Measurements from ENCODE around the gene TFB1M.
"Not testable (repeated sequence)": the region's sequence is repeated elsewhere in the genome, so short reads cannot be mapped to it uniquely, and the experiment has no call there.

The TFB1M gene

GRCh38 chr6:155272353-155273232, 41.7 kb downstream of the TFB1M start:
- Histone ChIP-seq H3K36me3 (ENCODE audit: control insufficient read depth, insufficient read depth, low read length) (peaks cover 7% of the 10 kb centered on the region; the same call in 1 of the 2 replicates), H3K27me3 (replicated peaks; ENCODE audit: control insufficient read depth, insufficient read depth, low read length) (no peaks in the 10 kb centered on the region), H3K4me3 (replicated peaks; ENCODE audit: low read depth, low read length) (no peak overlapping the region)
- no peak for DNase-seq (ENCODE audit: extremely low read depth, insufficient read length)
- TF ChIP-seq, protein P1, sequence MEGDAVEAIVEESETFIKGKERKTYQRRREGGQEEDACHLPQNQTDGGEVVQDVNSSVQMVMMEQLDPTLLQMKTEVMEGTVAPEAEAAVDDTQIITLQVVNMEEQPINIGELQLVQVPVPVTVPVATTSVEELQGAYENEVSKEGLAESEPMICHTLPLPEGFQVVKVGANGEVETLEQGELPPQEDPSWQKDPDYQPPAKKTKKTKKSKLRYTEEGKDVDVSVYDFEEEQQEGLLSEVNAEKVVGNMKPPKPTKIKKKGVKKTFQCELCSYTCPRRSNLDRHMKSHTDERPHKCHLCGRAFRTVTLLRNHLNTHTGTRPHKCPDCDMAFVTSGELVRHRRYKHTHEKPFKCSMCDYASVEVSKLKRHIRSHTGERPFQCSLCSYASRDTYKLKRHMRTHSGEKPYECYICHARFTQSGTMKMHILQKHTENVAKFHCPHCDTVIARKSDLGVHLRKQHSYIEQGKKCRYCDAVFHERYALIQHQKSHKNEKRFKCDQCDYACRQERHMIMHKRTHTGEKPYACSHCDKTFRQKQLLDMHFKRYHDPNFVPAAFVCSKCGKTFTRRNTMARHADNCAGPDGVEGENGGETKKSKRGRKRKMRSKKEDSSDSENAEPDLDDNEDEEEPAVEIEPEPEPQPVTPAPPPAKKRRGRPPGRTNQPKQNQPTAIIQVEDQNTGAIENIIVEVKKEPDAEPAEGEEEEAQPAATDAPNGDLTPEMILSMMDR (IDR thresholded peaks at IDR 0.05; ENCODE audit: insufficient read depth, low read length, poor library complexity, severe bottlenecking): no peak

DNA sequence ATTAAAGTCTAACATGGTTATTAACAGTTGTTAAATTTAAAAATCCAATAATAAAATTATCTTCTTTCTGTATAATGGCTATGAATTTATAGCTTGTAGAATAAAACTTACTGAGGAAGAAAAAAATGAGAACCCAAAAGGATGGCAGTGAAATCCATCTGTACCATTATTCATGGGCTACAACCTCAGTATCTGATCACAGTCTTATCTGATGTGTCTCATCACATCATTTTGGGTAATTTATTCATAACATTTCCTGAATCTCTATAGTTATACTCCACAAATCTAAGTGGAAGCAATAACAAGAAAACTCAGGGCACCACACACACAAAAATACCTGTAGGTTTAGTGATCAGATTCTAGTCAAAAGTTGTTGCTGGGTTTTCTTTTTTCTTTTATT, 43.1 kb downstream of the TFB1M start:
- H3K27me3 ChIP-seq (replicated peaks; ENCODE audit: control insufficient read depth, insufficient read depth, low read length): no peaks in the 10 kb centered on the region
- peaks cover 7% of the 10 kb centered on the region for H3K36me3 ChIP-seq (ENCODE audit: control insufficient read depth, insufficient read depth, low read length)
- TF ChIP-seq, protein P1 (IDR thresholded peaks at IDR 0.05; ENCODE audit: insufficient read depth, low read length, poor library complexity, severe bottlenecking): no peak
- no peak overlapping the region for H3K4me3 ChIP-seq (replicated peaks; ENCODE audit: low read depth, low read length)
- no peak for DNase-seq (ENCODE audit: extremely low read depth, insufficient read length)

DNA sequence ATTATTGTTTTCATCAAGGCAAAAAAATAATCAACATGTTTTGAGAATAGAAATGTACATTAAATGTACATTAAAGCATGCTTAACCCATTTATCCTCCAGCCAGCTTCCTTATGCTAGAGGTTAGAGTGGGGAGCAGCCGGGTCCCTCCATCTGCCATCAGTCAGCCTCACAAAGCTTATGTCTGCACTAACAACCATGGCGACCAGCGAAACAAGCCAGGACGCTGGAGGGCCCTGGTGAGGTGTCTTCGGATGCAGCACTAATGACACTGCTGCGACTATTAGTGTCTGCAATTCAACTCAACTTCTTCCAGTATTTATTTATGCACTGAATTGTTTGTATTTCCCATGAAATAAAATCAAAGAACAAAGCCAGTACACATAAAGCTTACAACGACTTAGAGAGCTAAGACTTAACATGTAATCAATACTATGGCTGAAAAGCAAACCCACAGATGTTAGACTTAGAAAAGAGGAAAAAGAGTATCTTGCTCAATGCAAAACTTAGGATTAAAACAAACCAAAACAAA, 43.7 kb downstream of the TFB1M start:
- TF ChIP-seq, protein P1 (IDR thresholded peaks at IDR 0.05; ENCODE audit: insufficient read depth, low read length, poor library complexity, severe bottlenecking): no peak
- Histone ChIP-seq H3K4me3 (replicated peaks; ENCODE audit: low read depth, low read length) (no peak overlapping the region), H3K36me3 (ENCODE audit: control insufficient read depth, insufficient read depth, low read length) (peaks cover 6% of the 10 kb centered on the region), H3K27me3 (replicated peaks; ENCODE audit: control insufficient read depth, insufficient read depth, low read length) (no peaks in the 10 kb centered on the region)
- DNase-seq (ENCODE audit: extremely low read depth, insufficient read length): no peak

DNA sequence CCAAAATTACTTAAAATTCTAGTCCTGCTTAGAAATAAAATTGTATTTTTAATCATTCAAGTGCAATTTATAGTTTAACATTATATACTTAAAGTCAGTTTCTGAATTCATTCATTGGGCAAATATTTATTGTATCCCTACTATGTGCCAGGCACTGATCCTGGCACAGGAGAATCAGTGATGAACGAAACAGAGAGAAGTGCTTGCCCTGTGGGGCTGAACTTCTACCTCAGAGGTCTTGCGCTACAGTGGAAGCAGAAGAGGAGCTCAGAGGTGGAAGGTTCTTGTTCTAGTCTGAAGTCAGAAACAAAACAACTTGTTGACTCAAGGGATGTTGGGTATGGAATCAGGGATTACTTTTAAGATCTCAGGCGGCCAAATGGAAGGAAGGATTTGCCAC, 44.5 kb downstream of the TFB1M start:
- H3K27me3 ChIP-seq (replicated peaks; ENCODE audit: control insufficient read depth, insufficient read depth, low read length): no peaks in the 10 kb centered on the region
- TF ChIP-seq, protein P1 (IDR thresholded peaks at IDR 0.05; ENCODE audit: insufficient read depth, low read length, poor library complexity, severe bottlenecking): no peak
- no peak for DNase-seq (ENCODE audit: extremely low read depth, insufficient read length)
- no peak overlapping the region for H3K4me3 ChIP-seq (replicated peaks; ENCODE audit: low read depth, low read length)
- H3K36me3 ChIP-seq (ENCODE audit: control insufficient read depth, insufficient read depth, low read length): peaks cover 3% of the 10 kb centered on the region

DNA sequence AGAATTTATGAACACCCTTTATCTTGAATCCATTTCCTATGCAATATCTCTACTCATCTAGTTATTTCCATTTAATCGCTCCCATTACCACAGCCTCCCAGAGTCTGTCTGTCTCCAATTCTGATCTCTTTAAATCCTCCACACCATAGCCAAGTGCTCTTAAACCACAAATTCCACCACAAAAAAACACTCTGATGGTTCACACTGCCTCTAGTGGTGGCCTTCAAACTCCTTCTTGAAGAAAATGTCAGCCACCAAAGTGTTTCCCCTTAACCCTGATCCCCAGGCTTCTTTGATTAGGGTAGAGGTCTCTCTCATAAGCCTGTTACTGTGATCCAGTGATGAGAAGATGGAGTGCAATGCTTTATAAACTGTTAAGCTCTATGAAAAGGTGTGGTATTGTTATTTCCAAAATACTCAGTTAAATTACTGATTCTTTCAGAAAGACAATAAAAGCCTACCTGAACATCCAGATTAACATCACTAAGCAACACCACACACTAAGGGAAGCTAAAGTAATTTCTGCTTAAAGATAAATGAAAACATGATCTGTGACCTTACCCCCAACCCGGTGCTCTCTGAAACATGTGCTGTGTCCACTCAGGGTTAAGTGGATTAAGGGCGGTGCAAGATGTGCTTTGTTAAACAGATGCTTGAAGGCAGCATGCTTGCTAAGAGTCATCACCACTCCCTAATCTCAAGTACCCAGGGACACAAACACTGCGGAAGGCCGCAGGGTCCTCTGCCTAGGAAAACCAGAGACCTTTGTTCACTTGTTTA, 46.0 kb downstream of the TFB1M start:
- not testable (repeated sequence) for DNase-seq (ENCODE audit: extremely low read depth, insufficient read length); H3K4me3 ChIP-seq (replicated peaks; ENCODE audit: low read depth, low read length); H3K27me3 ChIP-seq (replicated peaks; ENCODE audit: control insufficient read depth, insufficient read depth, low read length); H3K36me3 ChIP-seq (ENCODE audit: control insufficient read depth, insufficient read depth, low read length)
- TF ChIP-seq, protein P1 (IDR thresholded peaks at IDR 0.05; ENCODE audit: insufficient read depth, low read length, poor library complexity, severe bottlenecking): peak; percentile 65
